ENCODE results near the gene DNAJC3.

Gene DNAJC3

GRCh38 chr13:95797016-95797415, 120.1 kb downstream of the DNAJC3 start:
- no peak for ATAC-seq

GRCh38 chr13:95800436-95800835, 123.5 kb downstream of the DNAJC3 start:
- H3K4me3 Mint-ChIP-seq: no peak overlapping the region
- no peak for ATAC-seq
- no peaks in the 10 kb centered on the region for H3K36me3 Mint-ChIP-seq
- no peaks in the 10 kb centered on the region for H3K4me1 Mint-ChIP-seq
- H3K27me3 Mint-ChIP-seq: peaks cover 10% of the 10 kb centered on the region
- H3K27ac Mint-ChIP-seq: no peak overlapping the region
- H3K9me3 Mint-ChIP-seq: peaks cover 4% of the 10 kb centered on the region

More at GRCh38 chr13:95797016-95797415, 120.1 kb downstream of the DNAJC3 start:
- peaks cover 23% of the 10 kb centered on the region for H3K36me3 Mint-ChIP-seq
- H3K27ac Mint-ChIP-seq: no peak overlapping the region
- H3K27me3 Mint-ChIP-seq: no peaks in the 10 kb centered on the region
- H3K4me3 Mint-ChIP-seq: no peak overlapping the region
- H3K9me3 Mint-ChIP-seq: no peaks in the 10 kb centered on the region
- no peaks in the 10 kb centered on the region for H3K4me1 Mint-ChIP-seq

- no peak overlapping the region for H3K4me3 Mint-ChIP-seq
- no peak overlapping the region for H3K27ac Mint-ChIP-seq
- peaks cover 5% of the 10 kb centered on the region for H3K36me3 Mint-ChIP-seq
- H3K4me1 Mint-ChIP-seq: no peaks in the 10 kb centered on the region
- no peak for ATAC-seq
- H3K9me3 Mint-ChIP-seq: peaks cover 10% of the 10 kb centered on the region
- peaks cover 10% of the 10 kb centered on the region for H3K27me3 Mint-ChIP-seq
Observed at GRCh38 chr13:95801825-95802224, 124.9 kb downstream of the DNAJC3 start.

- no peak overlapping the region for H3K27ac Mint-ChIP-seq
Observed at GRCh38 chr13:95805921-95806320, 129.0 kb downstream of the DNAJC3 start.

GRCh38 chr13:95809429-95809828, 132.5 kb downstream of the DNAJC3 start:
- no peak for ATAC-seq
- Mint-ChIP-seq H3K4me3 (no peak overlapping the region), H3K27ac (no peak overlapping the region), H3K27me3 (no peaks in the 10 kb centered on the region), H3K9me3 (peaks cover 20% of the 10 kb centered on the region), H3K4me1 (no peaks in the 10 kb centered on the region), H3K36me3 (peaks cover 18% of the 10 kb centered on the region)

More at GRCh38 chr13:95805921-95806320, 129.0 kb downstream of the DNAJC3 start:
- Mint-ChIP-seq H3K27me3 (peaks cover 10% of the 10 kb centered on the region), H3K9me3 (peaks cover 14% of the 10 kb centered on the region), H3K4me1 (no peaks in the 10 kb centered on the region), H3K36me3 (peaks cover 11% of the 10 kb centered on the region), H3K4me3 (no peak overlapping the region)
- no peak for ATAC-seq

- no peaks in the 10 kb centered on the region for H3K4me1 Mint-ChIP-seq
- peaks cover 14% of the 10 kb centered on the region for H3K9me3 Mint-ChIP-seq
- H3K27ac Mint-ChIP-seq: no peak overlapping the region
- peaks cover 12% of the 10 kb centered on the region for H3K36me3 Mint-ChIP-seq
- no peaks in the 10 kb centered on the region for H3K27me3 Mint-ChIP-seq
- no peak for ATAC-seq
- no peak overlapping the region for H3K4me3 Mint-ChIP-seq
Observed at GRCh38 chr13:95813139-95813538, 136.2 kb downstream of the DNAJC3 start.

GRCh38 chr13:95814495-95814894, 137.6 kb downstream of the DNAJC3 start:
- Mint-ChIP-seq H3K27me3 (no peaks in the 10 kb centered on the region), H3K36me3 (peaks cover 8% of the 10 kb centered on the region), H3K4me1 (no peaks in the 10 kb centered on the region), H3K27ac (no peak overlapping the region), H3K9me3 (peaks cover 11% of the 10 kb centered on the region), H3K4me3 (no peak overlapping the region)
- no peak for ATAC-seq

GRCh38 chr13:95822303-95822702, 145.4 kb downstream of the DNAJC3 start:
- no peak overlapping the region for H3K4me3 Mint-ChIP-seq
- H3K27ac Mint-ChIP-seq: no peak overlapping the region
- no peaks in the 10 kb centered on the region for H3K4me1 Mint-ChIP-seq
- H3K36me3 Mint-ChIP-seq: peaks cover 5% of the 10 kb centered on the region
- ATAC-seq: no peak
- H3K27me3 Mint-ChIP-seq: peaks cover 9% of the 10 kb centered on the region
- H3K9me3 Mint-ChIP-seq: peaks cover 5% of the 10 kb centered on the region

- H3K4me3 Mint-ChIP-seq: no peak overlapping the region
- no peaks in the 10 kb centered on the region for H3K27me3 Mint-ChIP-seq
- H3K27ac Mint-ChIP-seq: no peak overlapping the region
- peaks cover 15% of the 10 kb centered on the region for H3K36me3 Mint-ChIP-seq
- ATAC-seq: no peak
- H3K4me1 Mint-ChIP-seq: no peaks in the 10 kb centered on the region
- peaks cover 5% of the 10 kb centered on the region for H3K9me3 Mint-ChIP-seq
Observed at GRCh38 chr13:95833126-95833525, 156.2 kb downstream of the DNAJC3 start.

- peaks cover 8% of the 10 kb centered on the region for H3K9me3 Mint-ChIP-seq
- H3K27ac Mint-ChIP-seq: no peak overlapping the region
- no peak overlapping the region for H3K4me3 Mint-ChIP-seq
- H3K4me1 Mint-ChIP-seq: no peaks in the 10 kb centered on the region
- no peak for ATAC-seq
- peaks cover 9% of the 10 kb centered on the region for H3K36me3 Mint-ChIP-seq
- H3K27me3 Mint-ChIP-seq: no peaks in the 10 kb centered on the region
Observed at GRCh38 chr13:95833719-95834118, 156.8 kb downstream of the DNAJC3 start.

- peaks cover 11% of the 10 kb centered on the region for H3K9me3 Mint-ChIP-seq
- no peak overlapping the region for H3K27ac Mint-ChIP-seq
- no peak overlapping the region for H3K4me3 Mint-ChIP-seq
- peak; percentile 43 for ATAC-seq
- no peaks in the 10 kb centered on the region for H3K4me1 Mint-ChIP-seq
- no peaks in the 10 kb centered on the region for H3K27me3 Mint-ChIP-seq
- H3K36me3 Mint-ChIP-seq: peaks cover 4% of the 10 kb centered on the region
Observed at GRCh38 chr13:95834134-95834765, 157.3 kb downstream of the DNAJC3 start.

GRCh38 chr13:95841894-95842293, 165.0 kb downstream of the DNAJC3 start:
- Mint-ChIP-seq H3K36me3 (no peaks in the 10 kb centered on the region), H3K4me1 (no peaks in the 10 kb centered on the region), H3K4me3 (no peak overlapping the region), H3K27me3 (no peaks in the 10 kb centered on the region), H3K9me3 (peaks cover 8% of the 10 kb centered on the region), H3K27ac (no peak overlapping the region)
- no peak for ATAC-seq

- no peak for ATAC-seq
- H3K4me1 Mint-ChIP-seq: no peaks in the 10 kb centered on the region
- no peak overlapping the region for H3K27ac Mint-ChIP-seq
- peaks cover 8% of the 10 kb centered on the region for H3K9me3 Mint-ChIP-seq
- no peak overlapping the region for H3K4me3 Mint-ChIP-seq
- no peaks in the 10 kb centered on the region for H3K27me3 Mint-ChIP-seq
- H3K36me3 Mint-ChIP-seq: no peaks in the 10 kb centered on the region
Observed at GRCh38 chr13:95842898-95843297, 166.0 kb downstream of the DNAJC3 start.

Measured in stimulated activated memory B cell treated with anti-CD40 and anti-IgM and Interleukin-4, amounts not matched to agents 10 μg/mL and 1 μg/mL and 100 μg/mL, for 72 hours (primary cell).